Inflammatory macrophage treated with lipopolysaccharide for 1 hour (primary cell): ENCODE results near the gene PTH2R.
"Not testable (repeated sequence)": the region's sequence is repeated elsewhere in the genome, so short reads cannot be mapped to it uniquely, and the experiment has no call there.

Source experiments
- DNase-seq, 2 donors: peaks; one replicate each; pipeline ENCODE4 v3.0.0-alpha.2; 2020 to 2022

The PTH2R gene

DNA sequence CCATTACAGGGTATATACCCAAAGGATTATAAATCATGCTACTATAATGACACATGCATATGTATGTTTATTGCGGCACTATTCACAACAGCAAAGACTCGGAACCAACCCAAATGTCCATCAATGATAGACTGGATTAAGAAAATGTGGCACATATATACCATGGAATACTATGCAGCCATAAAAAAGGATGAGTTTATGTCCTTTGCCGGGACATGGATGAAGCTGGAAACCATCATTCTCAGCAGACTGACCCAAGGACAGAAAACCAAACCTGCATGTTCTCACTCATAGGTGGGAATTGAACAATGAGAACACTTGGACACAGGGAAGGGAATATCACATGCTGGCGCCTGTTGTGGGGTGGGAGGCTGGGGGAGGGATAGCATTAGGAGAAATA, 9.8 kb upstream of the PTH2R start:
- DNase-seq: not testable (repeated sequence)

DNA sequence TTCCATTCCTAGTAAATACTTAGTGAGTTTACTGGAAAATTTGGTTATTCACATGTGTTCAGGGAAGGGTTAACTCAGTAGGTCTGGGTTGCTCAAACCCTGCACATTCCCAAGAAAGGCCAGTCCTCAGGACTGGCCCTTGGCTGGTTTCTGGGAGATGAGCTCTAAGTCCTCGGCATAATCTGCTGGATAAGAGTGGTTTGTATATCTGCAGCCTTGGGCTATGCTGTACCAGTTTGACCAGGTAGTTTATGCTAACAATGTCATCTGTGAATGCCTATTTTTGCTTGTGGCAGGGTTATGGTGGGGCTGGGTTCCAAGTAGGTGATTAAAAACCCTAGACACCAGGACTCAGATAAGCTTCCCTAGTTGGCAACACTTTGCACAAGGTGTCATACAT, 7.4 kb upstream of the PTH2R start:
- no peak for DNase-seq

DNA sequence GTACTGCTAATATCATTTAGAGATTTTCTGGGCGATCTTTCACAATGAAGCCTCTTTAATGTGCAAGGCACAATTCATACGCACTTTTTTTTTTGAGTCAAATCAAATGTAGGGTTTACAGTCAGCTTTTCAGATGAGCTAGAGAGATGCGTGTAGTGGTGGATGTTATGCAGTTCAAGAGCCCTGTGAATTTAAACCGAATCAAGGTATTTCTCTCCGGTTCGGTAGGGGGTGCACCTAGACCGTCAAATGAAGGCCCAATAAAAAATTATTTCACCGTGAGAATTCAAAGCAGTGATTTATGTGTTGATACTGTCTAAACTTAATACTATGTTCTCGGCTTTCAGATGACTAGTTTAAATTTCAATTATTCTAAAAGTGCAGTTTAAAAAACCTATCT, 1.1 kb downstream of the PTH2R start:
- no peak for DNase-seq

DNA sequence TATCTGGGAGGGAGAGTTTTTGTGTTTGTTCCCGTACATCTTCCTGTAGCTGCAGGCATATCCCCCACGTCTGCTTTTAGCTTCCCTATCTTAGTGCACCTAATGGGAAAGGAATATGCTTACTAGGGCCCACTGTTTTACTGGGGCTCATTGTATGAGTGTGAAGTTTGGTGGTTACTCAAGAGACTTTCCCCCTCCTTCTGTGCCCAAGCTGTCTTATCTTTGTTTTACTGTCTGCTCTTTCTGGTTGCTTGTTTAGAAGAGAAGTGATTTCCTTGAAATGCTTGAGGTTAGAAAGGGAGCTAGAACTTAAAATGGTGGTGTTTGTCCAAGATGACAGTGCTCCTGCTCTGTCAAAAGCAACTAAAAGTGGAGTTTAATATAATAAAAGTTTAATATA, 7.3 kb downstream of the PTH2R start:
- DNase-seq: no peak

DNA sequence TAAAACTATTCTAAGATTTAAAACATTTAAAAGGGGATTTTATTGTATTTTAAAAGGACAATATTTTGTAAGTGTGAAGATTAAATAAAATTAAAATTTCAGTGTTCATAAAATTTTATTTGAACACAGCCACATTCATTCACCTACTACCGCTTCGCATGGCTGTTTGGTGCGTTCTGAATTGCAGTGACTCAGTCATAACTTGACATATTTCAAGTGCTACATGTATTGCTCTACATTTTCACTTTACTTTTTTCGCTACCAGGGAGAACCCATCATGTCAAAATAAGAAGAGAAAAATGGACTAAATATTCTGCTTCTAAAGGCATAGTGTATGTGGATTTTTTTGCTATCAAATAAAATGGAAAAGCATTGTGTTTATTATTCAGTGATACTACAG, 8.7 kb downstream of the PTH2R start:
- no peak for DNase-seq

DNA sequence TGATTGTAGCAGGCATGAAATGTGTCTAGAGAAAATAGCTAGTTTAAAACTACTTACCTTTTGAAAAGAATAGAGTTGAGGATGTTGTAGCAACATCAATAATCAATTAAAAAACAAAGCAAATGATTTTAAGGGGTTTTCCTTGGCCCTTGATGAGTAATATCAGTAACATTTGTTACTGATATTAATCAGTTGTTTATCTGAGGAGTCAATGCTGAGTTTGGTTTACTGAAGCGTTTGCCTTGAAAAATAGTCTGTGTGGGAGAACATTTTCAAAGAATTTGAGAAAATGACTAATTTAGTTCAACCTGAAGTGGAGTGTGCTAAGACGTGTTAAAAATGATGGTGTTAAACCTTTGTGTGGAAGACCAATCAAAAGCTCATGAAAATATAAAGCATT, 9.3 kb downstream of the PTH2R start:
- no peak for DNase-seq

DNA sequence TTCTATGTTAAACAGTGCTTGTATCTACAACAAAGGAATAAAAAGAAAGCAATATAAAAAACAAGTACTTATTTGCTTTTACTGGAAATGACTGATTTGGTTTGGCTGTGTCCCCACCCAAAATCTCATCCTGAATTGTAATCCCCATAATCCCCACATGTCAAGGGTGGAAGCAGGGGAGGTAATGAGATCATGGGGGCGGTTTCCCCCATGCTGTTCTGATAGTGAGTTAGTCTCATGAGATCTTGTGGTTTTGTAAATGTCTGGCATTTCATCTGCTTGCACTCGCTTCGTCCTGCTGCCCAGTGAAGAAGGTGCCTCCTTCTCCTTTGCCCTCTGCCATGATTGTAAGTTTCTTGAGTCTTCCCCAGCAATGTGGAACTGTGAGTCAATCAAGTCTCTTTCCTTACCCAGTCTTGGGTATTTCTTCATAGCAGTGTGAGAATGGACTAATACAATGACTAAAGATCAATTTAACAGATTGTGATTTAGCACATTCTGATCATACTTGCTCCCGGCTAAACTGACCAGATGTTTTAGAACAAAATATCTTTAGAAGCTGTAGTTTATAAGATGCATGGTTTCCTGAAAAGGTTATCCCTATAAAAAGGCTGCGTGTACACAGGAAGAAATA, 19.9 kb downstream of the PTH2R start:
- no peak for DNase-seq

DNA sequence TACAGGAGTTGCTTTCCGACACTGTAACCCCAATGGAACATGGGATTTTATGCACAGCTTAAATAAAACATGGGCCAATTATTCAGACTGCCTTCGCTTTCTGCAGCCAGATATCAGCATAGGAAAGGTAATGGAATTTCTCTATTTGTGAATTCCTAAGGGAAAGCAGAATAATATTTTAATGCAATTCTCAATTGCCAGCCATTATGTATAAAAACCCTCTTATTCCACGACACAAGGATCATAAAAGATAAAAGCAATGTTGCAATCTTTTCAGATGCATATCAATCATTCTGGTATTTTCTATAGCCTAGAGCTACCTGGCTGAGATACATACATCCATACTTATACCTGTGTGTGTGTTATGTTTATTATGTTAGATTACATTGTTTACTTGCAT, 31.2 kb downstream of the PTH2R start:
- DNase-seq: no peak

DNA sequence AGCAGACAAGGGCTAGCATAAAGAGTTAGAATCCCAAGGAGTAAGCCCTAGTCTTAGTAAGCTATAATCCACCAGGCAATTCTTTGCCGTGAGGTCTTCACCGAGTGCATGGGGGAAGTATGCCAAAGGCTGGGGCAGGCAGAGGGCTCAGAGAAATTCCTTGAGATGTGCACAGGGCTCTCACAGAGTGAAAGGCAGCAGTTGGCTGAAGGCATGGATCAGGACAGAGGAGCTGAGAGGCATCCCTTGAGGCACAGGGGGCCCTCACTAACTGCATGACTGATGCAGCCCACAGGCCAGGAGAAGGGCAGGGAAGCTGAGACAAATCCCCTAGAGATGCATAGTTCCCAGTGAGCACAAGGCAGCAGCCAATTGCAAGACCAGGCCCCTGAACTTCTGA, 34.1 kb downstream of the PTH2R start:
- no peak for DNase-seq

DNA sequence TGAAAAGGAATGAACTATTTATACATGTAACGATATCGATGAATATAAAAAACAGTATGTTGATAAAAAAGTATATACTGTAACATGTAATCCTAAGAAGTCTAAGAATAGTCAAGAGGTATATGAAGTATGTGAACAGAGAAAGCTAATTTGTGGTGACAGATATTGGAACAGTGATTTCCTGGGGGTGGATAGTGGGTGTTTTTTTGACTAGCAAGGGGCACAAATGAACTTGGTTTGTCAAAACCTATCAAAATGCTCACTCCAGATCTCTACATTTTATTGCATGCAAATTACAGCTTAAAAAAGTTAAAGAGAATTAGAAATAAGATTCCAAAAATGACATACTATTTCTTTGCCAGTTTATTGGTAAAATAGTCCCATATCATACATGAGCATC, 35.4 kb downstream of the PTH2R start:
- DNase-seq: no peak

DNA sequence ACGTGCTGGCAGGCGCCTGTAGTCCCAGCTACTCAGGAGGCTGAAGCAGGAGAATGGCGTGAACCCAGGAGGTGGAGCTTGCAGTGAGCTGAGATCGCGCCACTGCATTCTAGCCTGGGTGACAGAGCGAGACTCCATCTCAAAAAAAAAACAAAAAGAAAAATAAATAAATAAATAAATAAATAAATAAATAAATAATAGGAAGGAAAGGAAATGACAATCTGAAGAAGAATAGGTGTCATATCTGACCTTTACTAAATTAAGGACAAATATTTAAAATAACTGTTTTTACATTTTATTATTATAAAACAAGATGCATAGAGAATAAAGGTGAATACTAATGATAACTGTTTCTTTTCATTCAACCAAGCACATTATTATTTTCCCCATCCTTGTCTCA, 40.9 kb downstream of the PTH2R start:
- not testable (repeated sequence) for DNase-seq

DNA sequence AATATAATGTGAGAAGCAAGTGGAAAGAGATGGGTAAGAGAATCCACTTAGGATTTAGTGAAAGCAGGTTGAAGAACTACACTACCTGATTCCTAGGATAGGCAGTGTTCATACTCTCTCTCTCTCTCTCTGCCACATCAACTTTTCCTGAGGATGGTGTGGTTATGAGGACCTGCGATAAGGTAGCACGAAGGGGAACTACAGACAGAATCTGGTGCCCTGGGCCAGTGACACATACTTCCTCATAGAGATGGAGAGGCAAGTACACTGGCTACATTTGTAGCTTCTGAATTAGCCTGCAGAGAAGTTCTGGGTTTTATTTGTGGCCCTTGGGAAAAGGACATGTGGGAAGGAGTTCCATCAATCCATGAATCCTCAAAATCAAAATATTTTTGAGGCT, 44.5 kb downstream of the PTH2R start:
- no peak for DNase-seq

DNA sequence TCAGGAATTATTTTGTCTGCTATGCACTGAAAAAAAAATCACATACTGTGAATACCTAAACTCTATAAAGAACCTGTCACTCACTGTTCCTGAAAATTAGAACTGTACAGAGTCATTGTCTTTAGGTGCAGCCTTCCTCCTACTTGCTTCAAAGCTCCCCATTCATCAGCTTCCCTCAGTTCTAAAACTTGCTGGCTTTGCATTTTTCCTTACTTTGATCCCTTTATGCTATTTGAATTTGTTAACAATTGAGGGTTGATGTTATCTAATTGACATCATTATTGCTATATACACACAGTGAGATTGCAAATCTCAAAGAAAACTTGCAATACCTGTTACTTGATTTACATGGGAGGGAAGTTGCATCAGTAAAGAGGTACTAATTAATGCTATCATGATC, 48.3 kb downstream of the PTH2R start:
- no peak for DNase-seq

DNA sequence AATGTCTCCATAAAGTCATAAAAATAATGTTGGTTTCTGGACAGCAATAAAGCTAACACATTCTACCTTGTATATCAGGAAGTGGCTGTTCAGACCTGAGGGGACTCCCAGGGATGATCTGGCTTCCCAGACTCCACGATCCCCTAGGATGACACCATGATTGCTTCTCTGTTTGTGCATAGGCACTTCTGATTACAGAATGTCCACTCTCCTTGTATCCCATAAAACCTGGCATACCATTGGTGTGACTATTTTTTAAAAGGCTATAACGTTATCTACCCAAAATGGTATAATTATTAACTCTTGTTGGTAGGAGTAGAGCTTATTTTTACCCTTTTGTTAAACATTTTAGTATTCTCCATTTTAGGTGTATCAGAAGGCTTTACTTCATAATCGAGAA, 57.1 kb downstream of the PTH2R start:
- DNase-seq: no peak

DNA sequence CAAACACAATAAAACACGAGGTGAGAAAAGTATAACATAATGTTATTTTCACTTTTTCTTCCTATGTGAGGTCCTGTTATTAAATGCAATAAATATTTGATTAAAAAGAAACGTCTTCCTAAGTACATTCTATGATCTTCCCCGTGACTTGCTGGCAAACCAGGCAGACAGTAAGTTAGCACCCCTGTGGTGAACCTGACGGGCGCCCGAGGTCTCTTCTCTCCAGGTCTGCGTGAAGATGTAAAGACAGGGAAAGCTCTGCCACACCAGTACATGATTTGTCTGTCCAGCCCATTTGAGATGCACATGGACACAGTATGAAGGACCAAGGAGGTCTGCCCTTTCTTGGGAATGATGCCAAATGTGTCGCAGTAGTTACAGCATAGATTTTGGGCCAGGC, 57.6 kb downstream of the PTH2R start:
- DNase-seq: no peak

DNA sequence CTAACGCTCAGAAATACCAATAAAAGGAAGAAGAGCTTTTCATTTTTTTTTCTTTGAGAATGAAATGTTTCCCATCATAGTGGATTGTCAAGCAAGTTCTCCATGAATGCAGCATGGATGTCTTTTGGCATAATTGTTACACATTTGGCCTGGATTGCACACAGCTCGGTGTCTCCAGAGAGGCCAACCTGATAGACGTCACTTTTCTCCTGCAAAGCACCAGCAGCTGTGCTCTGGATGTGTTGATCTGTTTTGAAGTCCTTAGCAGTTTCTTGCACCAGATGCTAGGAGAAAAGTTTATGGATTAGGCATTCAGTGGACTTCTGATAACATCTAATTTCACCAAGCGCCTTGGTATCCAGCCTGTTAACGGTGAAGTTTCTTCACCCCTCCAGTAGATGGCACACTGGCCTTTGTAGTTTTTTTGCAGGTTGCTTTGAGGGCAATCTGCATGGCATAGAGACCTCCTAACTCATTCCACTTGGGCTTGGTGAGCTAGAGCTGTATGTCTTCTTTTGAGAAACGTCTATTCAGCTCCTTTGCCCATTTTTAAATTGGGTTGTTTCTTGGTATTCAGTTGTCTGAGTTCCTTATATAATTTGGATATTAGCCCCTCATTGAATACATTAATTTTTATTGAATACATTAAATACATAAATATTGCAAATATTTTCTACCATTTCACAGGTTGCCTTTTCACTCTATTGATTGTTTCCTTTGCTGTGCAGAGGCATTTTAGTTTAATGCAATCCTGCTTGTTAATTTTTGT, 59.7 kb downstream of the PTH2R start:
- peak; percentile 26 to 65 for DNase-seq

DNA sequence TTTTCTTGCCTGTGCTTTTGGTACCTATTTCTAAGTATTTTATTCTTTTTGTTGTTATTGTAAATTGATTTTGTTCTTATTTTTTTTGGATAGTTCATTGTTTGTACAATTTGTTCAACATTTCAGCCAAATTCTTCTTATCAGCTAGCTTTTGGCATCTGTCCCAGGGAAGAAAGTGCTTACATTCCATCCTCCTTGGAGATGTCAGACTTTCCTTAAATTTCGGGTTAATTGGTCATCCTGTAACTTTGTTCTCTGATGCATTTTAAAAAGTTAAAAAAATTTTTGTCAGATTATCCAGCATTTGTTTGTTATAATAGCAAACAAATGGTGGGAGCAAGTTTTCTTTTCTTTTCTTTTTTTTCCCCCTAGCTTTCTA, 60.3 kb downstream of the PTH2R start:
- no peak for DNase-seq

DNA sequence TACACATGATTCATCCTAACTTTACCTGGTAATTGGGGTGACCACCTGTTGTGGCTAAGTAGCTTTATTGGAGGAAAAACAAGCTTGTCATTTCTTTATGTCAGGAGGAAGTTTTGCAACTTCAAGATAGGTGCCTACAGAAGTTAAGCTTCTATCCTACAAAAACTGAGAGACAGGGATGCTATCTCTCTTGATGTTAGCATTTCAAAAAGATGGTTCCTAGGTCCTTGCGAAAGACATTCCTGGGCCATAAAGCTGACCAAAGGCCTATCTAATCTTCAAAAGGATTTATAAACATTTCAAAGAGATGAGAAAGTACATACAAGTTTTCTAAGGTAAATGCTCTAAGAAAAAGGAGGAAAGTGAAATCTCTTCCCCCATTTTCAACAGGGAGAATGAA, 61.0 kb downstream of the PTH2R start:
- DNase-seq: no peak

DNA sequence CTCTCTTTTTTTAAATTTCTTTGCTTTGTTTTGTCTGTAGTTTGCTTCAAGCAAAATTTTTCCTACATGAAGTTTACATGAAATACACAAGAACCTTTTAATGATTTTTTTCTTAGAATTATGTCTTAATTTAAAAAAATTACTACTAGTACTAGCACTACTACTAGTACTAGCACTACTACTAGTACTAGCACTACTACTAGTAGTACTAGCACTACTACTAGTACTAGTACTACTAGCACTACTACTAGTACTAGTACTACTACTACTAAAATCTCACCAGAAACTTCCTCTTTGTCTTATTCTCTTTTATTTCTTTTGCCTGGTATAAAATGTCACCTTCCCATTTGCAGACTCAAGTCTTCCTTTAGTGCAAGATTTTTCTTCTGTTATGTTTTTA, 71.1 kb downstream of the PTH2R start:
- no peak for DNase-seq

DNA sequence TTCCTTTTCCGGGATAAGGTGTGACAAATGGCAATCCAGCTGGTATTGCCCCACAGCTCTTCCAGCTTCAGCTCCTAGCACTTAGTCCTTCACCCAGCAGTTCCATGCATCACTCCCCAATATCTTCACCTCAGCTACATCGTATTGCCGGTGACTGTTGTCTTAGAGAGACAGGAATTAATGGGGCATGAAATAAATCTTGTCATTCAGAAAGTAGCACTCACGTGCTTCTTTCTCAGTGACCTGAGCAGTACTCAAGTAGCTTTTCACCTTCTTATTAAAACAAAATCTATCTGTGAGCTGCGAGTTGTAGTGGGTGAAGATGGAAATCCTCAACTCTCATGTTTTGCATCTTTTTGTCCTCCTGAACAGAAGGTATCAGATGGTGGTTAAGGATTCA, 72.8 kb downstream of the PTH2R start:
- DNase-seq: no peak

DNA sequence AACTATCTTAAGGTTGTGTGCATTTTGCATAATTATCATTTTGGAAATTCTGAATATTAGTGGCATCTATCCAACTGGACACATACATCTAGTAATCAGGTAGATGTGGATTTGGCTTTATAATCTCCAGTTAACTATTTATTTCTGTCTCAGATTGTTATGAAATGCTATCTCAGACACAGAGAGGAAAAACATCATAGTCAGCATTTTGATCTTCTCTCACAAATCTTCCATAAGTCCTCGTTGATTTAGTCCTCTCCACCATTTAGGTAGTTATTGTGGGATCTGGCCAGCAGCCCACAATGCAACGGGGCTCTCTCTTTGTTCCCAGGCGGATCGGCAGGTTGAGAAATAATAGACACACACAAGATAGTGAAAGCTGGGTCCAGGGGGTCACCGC, 75.4 kb downstream of the PTH2R start:
- not testable (repeated sequence) for DNase-seq

DNA sequence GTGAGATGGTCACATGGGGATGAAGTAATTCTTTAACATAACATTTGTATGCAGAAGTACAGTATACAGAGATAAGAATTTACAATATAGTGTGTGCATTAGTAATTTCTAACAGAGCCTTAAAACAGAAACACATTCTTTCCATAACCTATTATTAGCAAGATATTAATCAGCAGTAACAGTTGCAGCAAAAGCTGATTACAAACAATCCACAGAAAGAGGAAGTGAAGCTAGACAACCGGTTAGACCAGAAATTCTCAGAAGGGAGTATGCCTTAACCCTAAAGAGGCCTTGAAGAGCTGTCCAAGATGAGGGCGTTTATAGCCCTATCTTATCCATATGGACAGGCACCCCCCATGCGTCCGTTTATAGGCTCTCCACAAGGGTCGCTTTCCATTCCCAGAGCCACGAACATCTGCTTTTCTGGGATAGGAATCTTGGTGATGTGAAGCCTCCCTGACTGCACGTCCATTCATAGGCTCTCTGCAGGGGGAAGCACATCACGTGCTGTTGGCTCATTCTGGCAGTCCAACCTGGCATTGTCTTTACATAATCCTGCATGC, 75.9 kb downstream of the PTH2R start:
- peak; percentile 51 to 68 for DNase-seq

DNA sequence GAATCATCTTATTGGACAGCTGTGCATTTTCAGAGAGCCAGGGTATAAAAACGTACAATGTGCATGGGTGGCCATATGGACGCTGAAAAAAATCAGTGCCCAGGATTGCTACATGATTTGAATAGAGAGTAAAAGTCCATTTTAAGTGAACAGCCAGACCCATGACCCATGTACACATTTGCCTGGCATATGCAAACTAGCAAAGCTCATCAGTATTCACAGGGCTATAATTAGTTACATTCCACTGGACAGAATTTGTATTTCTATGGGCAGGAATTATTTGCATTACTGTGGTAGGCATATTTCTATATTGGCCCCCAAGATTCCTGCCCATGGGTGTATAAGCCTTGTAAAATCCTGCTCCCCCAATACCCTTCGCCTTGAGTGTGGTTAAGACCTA, 78.8 kb downstream of the PTH2R start:
- no peak for DNase-seq

DNA sequence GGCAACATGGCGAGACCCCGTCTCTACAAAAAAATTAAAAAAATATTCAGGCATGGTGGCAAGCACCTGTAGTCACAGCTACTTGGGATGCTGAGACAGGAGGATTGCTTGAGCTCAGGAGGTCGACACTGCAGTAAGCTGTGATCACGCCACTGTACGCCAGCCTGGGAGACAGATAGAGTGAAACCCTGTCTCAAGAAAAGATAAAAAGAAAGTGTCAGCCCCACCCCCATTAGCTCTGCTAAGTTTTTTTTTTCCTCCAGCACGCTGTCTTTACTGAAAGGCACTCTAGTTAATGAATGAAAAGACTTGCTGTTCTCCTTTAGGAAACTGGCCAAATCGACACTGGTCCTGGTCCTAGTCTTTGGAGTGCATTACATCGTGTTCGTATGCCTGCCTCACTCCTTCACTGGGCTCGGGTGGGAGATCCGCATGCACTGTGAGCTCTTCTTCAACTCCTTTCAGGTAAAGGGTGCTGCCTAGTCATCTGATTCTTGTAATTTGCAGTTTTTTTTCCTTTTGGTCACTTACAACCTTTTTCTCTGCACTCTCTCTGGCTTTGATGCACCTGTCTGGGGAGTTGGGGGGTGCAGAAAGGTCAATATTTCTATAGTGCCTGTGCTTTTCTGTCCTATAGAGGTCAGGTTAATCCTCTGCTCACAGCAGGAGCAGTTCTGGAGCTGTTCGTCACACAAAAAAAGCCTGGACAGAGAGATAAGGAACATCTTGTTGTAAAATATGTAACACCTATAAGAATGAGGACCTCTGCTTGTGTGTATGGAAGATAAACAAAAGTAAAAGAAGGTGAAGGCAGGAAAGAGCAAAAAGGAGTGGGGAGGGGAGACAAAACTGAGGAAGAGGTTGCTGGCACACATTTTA, 82.3 kb downstream of the PTH2R start:
- no peak for DNase-seq
